HG02763 (cell line): ENCODE data around the gene REC114.
"Not testable (repeated sequence)": the region's sequence is repeated elsewhere in the genome, so short reads cannot be mapped to it uniquely, and the experiment has no call there.

Experiments used
- ATAC-seq: cut with Tn5 transposase; IDR thresholded peaks from one replicate; pipeline ENCODE4 v1.9.1; 2021; ENCODE audit warnings: mild to moderate bottlenecking, moderate library complexity; ENCODE audit not compliant: unreplicated experiment

REC114 gene

DNA sequence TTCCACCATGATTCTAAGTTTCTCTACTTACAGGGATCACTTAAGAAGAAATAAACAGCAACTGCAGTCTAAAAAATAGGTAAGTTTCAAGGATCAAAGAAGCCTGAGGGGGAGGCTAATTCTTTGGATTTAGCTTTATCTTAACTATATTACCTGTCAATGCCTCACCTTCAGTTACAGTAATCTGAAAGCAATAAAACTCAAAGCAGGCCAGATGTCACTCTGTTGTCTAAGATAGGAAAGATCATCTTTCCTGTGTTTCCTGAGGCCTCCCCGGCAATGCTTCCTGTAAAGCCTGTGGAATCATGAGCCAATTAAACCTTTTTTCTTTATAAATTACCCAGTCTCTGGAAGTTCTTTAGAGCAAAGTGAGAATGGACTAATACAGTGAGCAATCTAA, 130.1 kb downstream of the REC114 start:
- ATAC-seq, result no peak

- no peak for ATAC-seq
Observed at GRCh38 chr15:73573572-73573971, 130.6 kb downstream of the REC114 start.

- no peak for ATAC-seq
Observed at GRCh38 chr15:73575636-73576247, 132.8 kb downstream of the REC114 start.

DNA sequence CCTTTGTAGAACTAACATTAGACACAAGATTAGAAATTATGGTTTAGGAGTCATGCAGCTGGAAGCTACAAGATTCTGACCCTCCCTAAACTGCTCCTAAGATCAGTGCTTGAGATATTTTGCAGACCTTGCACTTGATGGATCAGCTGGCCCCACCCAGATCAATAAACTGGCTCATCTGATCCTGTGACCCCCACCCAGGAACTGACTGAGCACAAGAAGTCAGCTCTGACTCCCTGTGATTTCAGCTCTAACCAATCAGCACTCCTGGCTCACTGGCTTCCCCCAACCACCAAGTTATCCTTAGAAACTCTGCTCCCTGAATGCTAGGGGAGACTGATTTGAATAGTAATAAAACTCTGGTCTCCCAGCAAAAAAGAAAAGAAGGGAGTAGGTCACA, 134.6 kb downstream of the REC114 start:
- ATAC-seq, result not testable (repeated sequence)

DNA sequence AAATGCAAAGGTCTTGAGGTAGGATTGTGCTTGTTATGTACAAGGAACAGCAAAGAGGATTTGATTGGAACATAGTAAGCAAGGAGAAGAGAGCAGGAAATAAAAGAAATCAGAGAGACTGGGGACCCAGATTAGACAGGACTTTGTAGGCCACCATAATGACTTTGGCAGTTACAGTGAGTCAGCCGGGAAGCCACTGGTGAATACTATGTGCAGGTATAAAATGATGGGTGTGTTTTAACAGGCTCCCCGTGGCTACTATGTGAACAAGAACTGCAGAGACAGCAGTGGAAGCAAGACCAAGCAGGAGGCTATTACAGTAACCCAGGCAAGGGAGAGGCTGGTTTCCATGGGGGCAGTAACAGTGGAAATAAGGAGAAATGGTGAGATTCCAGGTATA, 135.1 kb downstream of the REC114 start:
- ATAC-seq, result no peak

DNA sequence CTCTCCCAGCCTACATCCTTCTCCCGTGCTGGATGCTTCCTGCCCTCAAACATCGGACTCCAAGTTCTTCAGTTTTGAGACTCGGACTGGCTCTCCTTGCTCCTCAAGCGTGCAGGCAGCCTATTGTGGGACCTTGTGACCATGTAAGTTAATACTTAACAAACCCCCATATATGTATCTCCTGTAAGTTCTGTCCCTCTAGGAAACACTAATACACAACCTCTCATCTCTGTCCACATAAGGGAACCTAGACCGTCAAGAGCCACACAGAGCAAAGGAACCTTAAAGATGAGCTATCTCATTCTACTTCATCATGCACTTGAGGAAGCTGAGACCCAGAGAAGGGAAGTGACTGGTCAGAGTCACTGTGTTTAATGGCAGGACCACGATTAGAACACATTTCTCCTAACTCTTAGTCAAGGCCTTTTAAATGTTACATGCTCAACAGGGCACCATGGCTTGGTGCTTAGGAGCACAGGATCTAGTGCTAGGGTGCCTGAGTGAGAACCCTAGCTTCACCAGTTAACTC, 140.0 kb downstream of the REC114 start:
- ATAC-seq, result no peak

- ATAC-seq, result no peak
Observed at GRCh38 chr15:73583544-73583943, 140.6 kb downstream of the REC114 start.

GRCh38 chr15:73584699-73585420, 141.9 kb downstream of the REC114 start:
- ATAC-seq, result no peak

- no peak for ATAC-seq
Observed at GRCh38 chr15:73585871-73586654, 143.1 kb downstream of the REC114 start.

DNA sequence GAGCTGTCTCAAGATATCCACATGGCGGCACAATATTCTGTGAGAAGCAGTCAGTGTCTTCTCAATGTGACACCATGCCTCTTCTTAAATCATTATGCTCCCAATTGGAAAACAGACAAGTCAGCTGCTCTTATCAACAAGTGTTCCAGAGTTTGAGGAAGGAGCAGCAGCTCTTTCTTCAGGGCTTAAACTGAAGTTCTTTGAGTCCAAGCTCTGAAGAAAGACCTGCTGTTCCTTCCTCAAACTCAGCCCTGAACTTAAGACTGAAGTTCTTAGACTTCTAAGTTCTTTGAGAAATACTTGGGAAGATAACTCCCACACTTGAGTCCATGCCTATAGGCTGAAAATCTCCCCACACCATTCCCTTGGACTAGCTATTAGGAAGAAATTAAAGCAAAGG, 146.8 kb downstream of the REC114 start:
- ATAC-seq, result no peak

- ATAC-seq, result no peak
Observed at GRCh38 chr15:73590263-73590662, 147.3 kb downstream of the REC114 start.

GRCh38 chr15:73593304-73594074, 150.5 kb downstream of the REC114 start:
- no peak for ATAC-seq

DNA sequence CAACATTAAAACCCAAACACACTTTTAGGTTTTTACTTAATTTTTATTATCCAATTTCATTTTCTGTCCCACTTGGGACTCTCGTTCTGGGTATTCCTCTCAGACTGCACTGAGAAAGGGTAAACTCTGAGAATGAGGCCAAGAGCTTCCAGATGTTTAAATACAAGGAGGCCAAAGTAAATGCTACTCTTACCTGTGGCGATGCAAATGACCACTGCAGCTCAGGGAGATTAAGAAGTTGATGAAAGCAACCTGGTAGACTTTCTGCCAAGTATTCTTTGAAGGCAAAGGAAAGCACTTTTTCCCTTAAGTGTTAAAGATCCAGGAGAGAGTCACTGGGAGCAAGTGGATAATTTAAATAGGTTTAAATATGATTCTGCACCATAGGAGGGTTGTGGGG, 151.1 kb downstream of the REC114 start:
- ATAC-seq, result no peak

GRCh38 chr15:73596174-73596573, 153.2 kb downstream of the REC114 start:
- no peak for ATAC-seq

GRCh38 chr15:73597036-73597638, 154.2 kb downstream of the REC114 start:
- ATAC-seq, result no peak

GRCh38 chr15:73598530-73599160, 155.7 kb downstream of the REC114 start:
- no peak for ATAC-seq

GRCh38 chr15:73599934-73600333, 157.0 kb downstream of the REC114 start:
- ATAC-seq, result no peak

DNA sequence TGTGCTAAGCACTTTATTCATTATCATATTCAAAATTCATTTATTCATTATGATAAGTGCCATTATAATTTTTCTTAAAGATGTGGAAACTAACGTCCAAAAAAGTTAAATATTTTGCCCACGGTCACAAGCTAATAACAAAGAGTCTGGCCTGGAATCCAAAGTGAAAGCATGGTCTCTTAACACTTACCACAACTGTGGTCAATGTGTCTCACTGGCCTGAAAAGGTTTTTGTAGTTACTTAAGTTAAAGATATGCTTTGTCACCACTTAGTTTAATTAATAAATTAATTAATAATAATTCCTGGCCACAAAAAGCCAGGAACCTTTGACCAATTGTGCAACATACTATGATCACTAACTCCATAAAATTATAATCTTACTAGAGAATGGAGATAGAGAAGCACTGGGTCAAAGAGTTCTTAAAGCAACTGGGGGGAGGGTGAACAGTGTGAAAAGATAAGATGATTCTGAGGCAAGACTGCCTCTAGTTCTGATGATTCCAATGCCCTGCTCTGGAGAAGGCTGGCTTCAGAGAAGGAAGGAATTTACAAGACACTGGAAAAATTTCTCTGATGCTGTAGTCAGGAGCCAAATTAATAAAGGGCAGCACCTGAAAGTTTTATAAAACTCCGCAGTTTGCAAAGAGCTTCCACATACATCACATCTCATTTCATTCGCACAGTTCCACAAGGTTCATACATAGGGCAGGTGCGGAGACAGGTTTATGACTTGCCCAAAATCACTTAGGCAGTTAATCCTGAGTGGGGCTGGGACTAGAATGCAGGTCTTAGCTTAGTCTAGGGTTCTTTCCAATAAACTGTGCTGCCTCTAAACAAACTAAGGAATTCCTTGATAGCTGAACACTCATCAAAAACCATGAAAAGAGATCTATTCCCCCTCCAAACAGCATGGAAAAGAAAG, 157.7 kb downstream of the REC114 start:
- ATAC-seq, result no peak
